H9 (cell line): ENCODE data around the gene VEZT. TPM values are rescaled to one million over a fixed set of nuclear protein-coding genes. Genes with fewer than 3 reads are reported as not detected.

Experiments
- DNase-seq: peaks from one replicate; pipeline ENCODE4 v3.0.0-alpha.2; 2017
- H2AFZ ChIP-seq: one replicate; pipeline ENCODE4 v1.6.1; 2013; ENCODE audit warnings: mild to moderate bottlenecking, low read length, control low read depth, moderate library complexity
- H2AK5ac ChIP-seq: 2 replicates; pipeline ENCODE4 v1.6.1; 2013; ENCODE audit warnings: low read length, control low read depth, mixed read lengths; ENCODE audit not compliant: insufficient read length
- H2BK120ac ChIP-seq: one replicate; pipeline ENCODE4 v1.6.1; 2013; ENCODE audit warnings: low read depth, mild to moderate bottlenecking, low read length, control low read depth, inconsistent platforms; ENCODE audit not compliant: poor library complexity, severe bottlenecking
- H2BK12ac ChIP-seq: 2 replicates; pipeline ENCODE4 v1.6.1; 2013; ENCODE audit warnings: low read length, control low read depth, mixed read lengths, low read depth; ENCODE audit not compliant: insufficient read length
- H2BK15ac ChIP-seq: 2 replicates; pipeline ENCODE4 v1.6.1; 2013; ENCODE audit warnings: low read depth, low read length, control low read depth
- H2BK20ac ChIP-seq: one replicate; pipeline ENCODE4 v1.6.1; 2013; ENCODE audit warnings: low read depth, mild to moderate bottlenecking, low read length, control low read depth, inconsistent platforms; ENCODE audit not compliant: poor library complexity, severe bottlenecking
- H2BK5ac ChIP-seq: 2 replicates; pipeline ENCODE4 v1.6.1; 2013; ENCODE audit warnings: low read length, control low read depth, mixed read lengths; ENCODE audit not compliant: insufficient read length
- H3K14ac ChIP-seq: 2 replicates; pipeline ENCODE4 v1.6.1; 2013; ENCODE audit warnings: low read length, control low read depth; ENCODE audit not compliant: insufficient read depth
- H3K18ac ChIP-seq: 2 replicates; pipeline ENCODE4 v1.6.1; 2013; ENCODE audit warnings: low read depth, mild to moderate bottlenecking, mixed read lengths, low read length, control low read depth; ENCODE audit not compliant: insufficient read length
- H3K23ac ChIP-seq: 2 replicates; pipeline ENCODE4 v1.6.1; 2013; ENCODE audit warnings: low read length, control low read depth, mixed read lengths, low read depth; ENCODE audit not compliant: insufficient read length
- H3K23me2 ChIP-seq: 2 replicates; pipeline ENCODE4 v1.6.1; 2013; ENCODE audit warnings: low read depth, mild to moderate bottlenecking, mixed read lengths, low read length, control low read depth; ENCODE audit not compliant: insufficient read length, poor library complexity, severe bottlenecking
- H3K27ac ChIP-seq: 2 replicates; pipeline ENCODE4 v1.5.1; 2013; ENCODE audit warnings: low read length, control low read depth, mixed read lengths, low read depth; ENCODE audit not compliant: insufficient read length
- H3K27me3 ChIP-seq: 2 replicates; pipeline ENCODE4 v1.6.1; 2013; ENCODE audit warnings: low read length, control low read depth, inconsistent platforms; ENCODE audit not compliant: insufficient read depth
- H3K4ac ChIP-seq: 2 replicates; pipeline ENCODE4 v1.6.1; 2013; ENCODE audit warnings: low read depth, mild to moderate bottlenecking, control low read depth, inconsistent platforms, low read length, moderate library complexity
- H3K4me1 ChIP-seq: 2 replicates; pipeline ENCODE4 v1.6.1; 2013; ENCODE audit warnings: low read length, control low read depth, inconsistent platforms; ENCODE audit not compliant: insufficient read depth
- H3K4me2 ChIP-seq: 2 replicates; pipeline ENCODE4 v1.6.1; 2013; ENCODE audit warnings: low read length, control low read depth, mixed read lengths; ENCODE audit not compliant: insufficient read length, insufficient read depth
- H3K56ac ChIP-seq: 2 replicates; pipeline ENCODE4 v1.6.1; 2013; ENCODE audit warnings: low read depth, mild to moderate bottlenecking, mixed read lengths, low read length, control low read depth; ENCODE audit not compliant: insufficient read length
- H3K79me1 ChIP-seq: 2 replicates; pipeline ENCODE4 v1.6.1; 2013; ENCODE audit warnings: low read depth, mild to moderate bottlenecking, moderate library complexity, low read length, control low read depth, inconsistent platforms; ENCODE audit not compliant: insufficient read depth, poor library complexity, severe bottlenecking
- H3K79me2 ChIP-seq: 2 replicates; pipeline ENCODE4 v1.6.1; 2013; ENCODE audit warnings: low read length, control low read depth, inconsistent platforms; ENCODE audit not compliant: insufficient read depth
- H3K9ac ChIP-seq: 2 replicates; pipeline ENCODE4 v1.6.1; 2013; ENCODE audit warnings: low read length, control low read depth, mixed read lengths; ENCODE audit not compliant: insufficient read length; ENCODE audit errors: extremely low read depth
- H3K9me3 ChIP-seq: one replicate; pipeline ENCODE4 v1.6.1; 2013; ENCODE audit warnings: low read depth, low read length, inconsistent platforms; ENCODE audit not compliant: control insufficient read depth
- H3T11ph ChIP-seq: one replicate; pipeline ENCODE4 v1.6.1; 2013; ENCODE audit warnings: mild to moderate bottlenecking, low read length, control low read depth, inconsistent platforms
- H4K20me1 ChIP-seq: one replicate; pipeline ENCODE4 v1.6.1; 2013; ENCODE audit not compliant: control insufficient read depth, insufficient read length, insufficient read depth
- H4K5ac ChIP-seq: 2 replicates; pipeline ENCODE4 v1.6.1; 2013; ENCODE audit warnings: low read depth, mild to moderate bottlenecking, mixed read lengths, low read length, control low read depth; ENCODE audit not compliant: insufficient read length
- H4K8ac ChIP-seq: replicated peaks from 2 replicates; pipeline ENCODE4 v1.6.1; 2013; ENCODE audit warnings: low read length, control low read depth, mixed read lengths, low read depth; ENCODE audit not compliant: insufficient read length
- H4K91ac ChIP-seq: 2 replicates; pipeline ENCODE4 v1.6.1; 2013; ENCODE audit warnings: low read depth, mild to moderate bottlenecking, moderate library complexity, mixed read lengths, low read length, control low read depth; ENCODE audit not compliant: insufficient read length
- H3K27ac Mint-ChIP-seq, 3 experiments: 2 replicates in 2 of 3; 3 replicates in 1 of 3; pipeline ENCODE4 v1.8.0; 2020 to 2021; ENCODE audit warnings: mixed read lengths in 3 of 3, mild to moderate bottlenecking in 1 of 3, moderate library complexity in 1 of 3
- H3K27me3 Mint-ChIP-seq: 2 replicates; pipeline ENCODE4 v1.8.0; 2021; ENCODE audit warnings: low read depth, mild to moderate bottlenecking, moderate library complexity, mixed read lengths
- H3K36me3 Mint-ChIP-seq, 3 experiments: 2 replicates in 2 of 3; 3 replicates in 1 of 3; pipeline ENCODE4 v1.8.0; 2020 to 2021; ENCODE audit warnings: low read depth in 3 of 3, mixed read lengths in 3 of 3; ENCODE audit not compliant: insufficient read depth in 1 of 3
- H3K4me1 Mint-ChIP-seq, 2 experiments: 2 replicates each; pipeline ENCODE4 v1.8.0; 2020; ENCODE audit warnings: mixed read lengths in 2 of 2
- H3K4me3 Mint-ChIP-seq, 2 experiments: 2 replicates in 1 of 2; 3 replicates in 1 of 2; pipeline ENCODE4 v1.8.0; 2020 to 2021; ENCODE audit warnings: mild to moderate bottlenecking in 2 of 2, mixed read lengths in 2 of 2, moderate library complexity in 1 of 2
- H3K9me3 Mint-ChIP-seq, 2 experiments: 2 replicates in 1 of 2; 3 replicates in 1 of 2; pipeline ENCODE4 v1.8.0; 2020; ENCODE audit warnings: mild to moderate bottlenecking in 2 of 2, mixed read lengths in 2 of 2, moderate library complexity in 1 of 2
- WGBS: extraction: QIAGEN DNeasy Blood & Tissue Kit; methylation state at CpG from one replicate; pipeline ENCODE4 v1.1.7; 2013; ENCODE audit warnings: missing lambda C conversion rate, low lambda C conversion rate, mixed read lengths; ENCODE audit not compliant: insufficient read length; ENCODE audit errors: extremely low coverage; 5-methylcytosine and 5-hydroxymethylcytosine counted together
- total RNA-seq: library from RNA; stranded (reverse); gene quantifications from 2 replicates; pipeline ENCODE4 v1.2.1, GENCODE V29; 2021
- TF ChIP-seq, protein P1 (sequence below): fragments of 200-600 bp; sonication (generic); conservative IDR thresholded peaks from 3 replicates; pipeline ENCODE4 v1.8.0; 2021; ENCODE audit warnings: antibody characterized with exemption, mild to moderate bottlenecking

Gene VEZT
- total RNA-seq, 1 experiment from 2014 or later, result 69.8 TPM

DNA sequence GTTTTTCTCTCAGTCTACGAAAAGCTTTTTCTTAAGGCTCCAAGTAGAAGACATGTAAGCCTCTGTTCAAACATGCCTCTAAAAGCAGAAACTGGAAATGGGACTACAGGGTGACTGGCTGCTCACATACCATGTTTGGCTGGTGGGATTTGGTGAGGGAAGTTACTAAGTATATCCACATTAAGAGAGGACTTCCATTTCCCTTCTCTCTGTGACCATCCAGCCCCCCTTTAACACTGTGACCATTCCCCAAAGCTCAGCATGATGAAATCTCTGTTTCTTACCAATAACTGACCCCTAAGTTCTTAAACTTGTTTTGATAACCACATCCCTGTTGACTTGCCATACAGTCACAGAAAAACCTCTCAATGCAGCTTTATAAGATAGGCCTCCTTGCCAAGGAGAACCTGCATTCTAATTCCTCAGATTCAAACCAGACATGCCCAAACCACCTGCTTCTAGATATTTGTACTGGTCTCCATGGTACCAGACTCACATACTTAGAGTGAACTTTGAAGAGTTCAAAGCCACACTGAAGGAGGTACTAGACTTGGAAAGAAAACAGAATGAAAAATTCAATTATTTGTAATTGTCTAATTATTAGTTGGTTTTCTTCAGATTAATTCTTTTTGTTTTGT, 102.2 kb downstream of the VEZT start:
- no peak overlapping the region for H2BK20ac ChIP-seq
- H3K23ac ChIP-seq, result no peak overlapping the region
- H3K79me1 ChIP-seq, result no peaks in the 10 kb centered on the region
- no peak for DNase-seq
- H3K4me1 Mint-ChIP-seq, result no peaks in the 10 kb centered on the region
- H4K5ac ChIP-seq, result no peak overlapping the region
- no peaks in the 10 kb centered on the region for H3K27me3 ChIP-seq
- no peaks in the 10 kb centered on the region for H3K9me3 Mint-ChIP-seq
- H2AK5ac ChIP-seq, result no peak overlapping the region
- no peak overlapping the region for H3K4me2 ChIP-seq
- no peaks in the 10 kb centered on the region for H3K27me3 Mint-ChIP-seq
- H3K56ac ChIP-seq, result no peak overlapping the region
- no peaks in the 10 kb centered on the region for H3K23me2 ChIP-seq
- no peak overlapping the region for H3K14ac ChIP-seq
- H3K27ac ChIP-seq, result no peak overlapping the region
- no peak overlapping the region for H2BK5ac ChIP-seq
- H3K9me3 ChIP-seq, result no peaks in the 10 kb centered on the region
- H2BK15ac ChIP-seq, result no peak overlapping the region
- no peak overlapping the region for H3K27ac Mint-ChIP-seq
- no peak overlapping the region for H4K91ac ChIP-seq
- H4K8ac ChIP-seq, result no peak overlapping the region
- H2BK12ac ChIP-seq, result no peak overlapping the region
- H3K79me2 ChIP-seq, result no peaks in the 10 kb centered on the region
- no peaks in the 10 kb centered on the region for H4K20me1 ChIP-seq
- WGBS, result no CpG with 5 or more reads among the region's 1 CpG
- no peak overlapping the region for H3K9ac ChIP-seq
- TF ChIP-seq, protein P1, sequence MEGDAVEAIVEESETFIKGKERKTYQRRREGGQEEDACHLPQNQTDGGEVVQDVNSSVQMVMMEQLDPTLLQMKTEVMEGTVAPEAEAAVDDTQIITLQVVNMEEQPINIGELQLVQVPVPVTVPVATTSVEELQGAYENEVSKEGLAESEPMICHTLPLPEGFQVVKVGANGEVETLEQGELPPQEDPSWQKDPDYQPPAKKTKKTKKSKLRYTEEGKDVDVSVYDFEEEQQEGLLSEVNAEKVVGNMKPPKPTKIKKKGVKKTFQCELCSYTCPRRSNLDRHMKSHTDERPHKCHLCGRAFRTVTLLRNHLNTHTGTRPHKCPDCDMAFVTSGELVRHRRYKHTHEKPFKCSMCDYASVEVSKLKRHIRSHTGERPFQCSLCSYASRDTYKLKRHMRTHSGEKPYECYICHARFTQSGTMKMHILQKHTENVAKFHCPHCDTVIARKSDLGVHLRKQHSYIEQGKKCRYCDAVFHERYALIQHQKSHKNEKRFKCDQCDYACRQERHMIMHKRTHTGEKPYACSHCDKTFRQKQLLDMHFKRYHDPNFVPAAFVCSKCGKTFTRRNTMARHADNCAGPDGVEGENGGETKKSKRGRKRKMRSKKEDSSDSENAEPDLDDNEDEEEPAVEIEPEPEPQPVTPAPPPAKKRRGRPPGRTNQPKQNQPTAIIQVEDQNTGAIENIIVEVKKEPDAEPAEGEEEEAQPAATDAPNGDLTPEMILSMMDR, result no peak
- H2AFZ ChIP-seq, result no peak overlapping the region
- no peaks in the 10 kb centered on the region for H3K36me3 Mint-ChIP-seq
- no peaks in the 10 kb centered on the region for H3K4me1 ChIP-seq
- no peak overlapping the region for H3K18ac ChIP-seq
- no peak overlapping the region for H2BK120ac ChIP-seq
- H3T11ph ChIP-seq, result no peak overlapping the region
- H3K4me3 Mint-ChIP-seq, result no peak overlapping the region
- H3K4ac ChIP-seq, result no peak overlapping the region
